NCI-H69 (cell line): ENCODE measurements around the gene AKAP6.
"Not testable (repeated sequence)": the region's sequence is repeated elsewhere in the genome, so short reads cannot be mapped to it uniquely, and the experiment has no call there.

ENCODE experiments used
- DNase-seq: peaks from one replicate; lab custom pipeline; 2025; lab: John Stamatoyannopoulos, UW

AKAP6 gene

GRCh38 chr14:32436993-32437392 is 107.9 kb downstream of the AKAP6 start:
- DNase-seq = no peak

DNA sequence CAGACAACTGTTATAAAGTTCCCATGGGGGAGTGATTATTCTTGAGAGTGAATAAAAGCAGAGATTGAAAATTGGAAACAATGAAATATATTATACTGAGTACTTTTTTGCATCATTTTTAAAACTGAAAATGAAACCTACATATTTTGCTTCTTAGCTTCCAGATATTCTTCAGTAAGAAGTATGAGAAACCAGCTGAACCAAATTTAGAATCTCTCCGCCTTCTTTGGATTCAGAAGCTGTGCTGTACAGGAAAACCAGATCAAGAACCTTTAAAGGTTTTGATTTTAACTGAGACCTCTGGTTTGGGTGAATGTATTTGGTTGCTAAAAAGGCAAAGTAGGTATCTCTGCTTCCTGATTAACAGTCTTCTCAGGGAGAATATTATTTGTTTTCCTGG is 109.4 kb downstream of the AKAP6 start:
- no peak for DNase-seq

- DNase-seq = no peak
Measured at GRCh38 chr14:32443890-32444661, 115.0 kb downstream of the AKAP6 start.

DNA sequence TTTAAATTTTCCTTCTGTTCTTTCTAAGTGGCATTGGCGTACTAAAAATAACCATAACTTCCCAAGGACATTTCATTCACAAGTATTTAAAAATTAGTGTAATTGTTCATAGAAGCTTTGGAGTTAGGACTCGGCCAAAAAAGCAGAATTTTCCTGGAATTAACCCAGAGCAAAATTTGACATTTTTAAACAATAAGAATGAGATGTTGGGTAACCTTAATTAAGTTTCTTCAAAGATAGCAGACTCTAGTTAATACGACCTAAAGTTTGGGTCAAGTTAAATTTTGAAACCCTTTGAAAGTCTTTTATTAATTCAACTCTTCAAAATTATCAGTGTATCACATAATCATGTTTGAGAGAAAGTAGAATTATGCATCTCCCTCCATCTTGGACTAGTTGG is 118.3 kb downstream of the AKAP6 start:
- DNase-seq = no peak

- DNase-seq = no peak
Measured at GRCh38 chr14:32449648-32450047, 120.5 kb downstream of the AKAP6 start.

DNA sequence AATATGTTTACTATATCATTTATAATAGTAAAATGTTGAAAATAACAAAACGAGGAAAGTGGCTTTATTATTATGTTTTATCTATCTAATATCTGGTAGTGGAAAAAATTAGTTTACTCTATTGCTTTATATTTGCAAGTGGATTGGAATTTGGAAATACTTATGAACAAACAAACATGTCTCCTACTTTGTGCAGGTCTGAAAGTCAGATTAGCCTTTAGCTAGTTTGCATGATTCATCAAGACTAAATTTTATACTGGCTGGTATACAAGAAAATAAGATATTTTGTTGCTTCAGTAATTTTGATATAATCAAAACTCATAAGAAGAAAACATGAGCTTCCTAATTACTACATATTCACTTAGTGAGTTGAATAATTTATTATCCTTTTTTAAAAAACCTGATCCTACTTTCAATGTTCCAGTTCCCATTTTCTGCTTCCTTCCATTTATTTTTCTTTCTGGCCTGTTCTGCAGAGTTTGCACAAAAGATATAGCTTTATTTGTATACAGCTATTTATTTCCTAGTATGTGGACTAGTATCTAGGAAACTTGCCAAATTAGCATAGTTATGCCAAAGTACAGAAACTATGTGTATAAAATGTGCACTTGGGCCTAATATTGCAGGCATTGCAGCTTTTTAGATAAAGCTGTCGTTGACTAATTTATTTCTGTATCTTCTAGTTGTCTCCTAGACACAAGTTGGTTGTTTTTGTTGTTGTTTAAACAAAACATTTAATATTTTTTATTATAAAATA is 122.0 kb downstream of the AKAP6 start:
- no peak for DNase-seq

- no peak for DNase-seq
Measured at GRCh38 chr14:32453857-32454810, 125.0 kb downstream of the AKAP6 start.

DNA sequence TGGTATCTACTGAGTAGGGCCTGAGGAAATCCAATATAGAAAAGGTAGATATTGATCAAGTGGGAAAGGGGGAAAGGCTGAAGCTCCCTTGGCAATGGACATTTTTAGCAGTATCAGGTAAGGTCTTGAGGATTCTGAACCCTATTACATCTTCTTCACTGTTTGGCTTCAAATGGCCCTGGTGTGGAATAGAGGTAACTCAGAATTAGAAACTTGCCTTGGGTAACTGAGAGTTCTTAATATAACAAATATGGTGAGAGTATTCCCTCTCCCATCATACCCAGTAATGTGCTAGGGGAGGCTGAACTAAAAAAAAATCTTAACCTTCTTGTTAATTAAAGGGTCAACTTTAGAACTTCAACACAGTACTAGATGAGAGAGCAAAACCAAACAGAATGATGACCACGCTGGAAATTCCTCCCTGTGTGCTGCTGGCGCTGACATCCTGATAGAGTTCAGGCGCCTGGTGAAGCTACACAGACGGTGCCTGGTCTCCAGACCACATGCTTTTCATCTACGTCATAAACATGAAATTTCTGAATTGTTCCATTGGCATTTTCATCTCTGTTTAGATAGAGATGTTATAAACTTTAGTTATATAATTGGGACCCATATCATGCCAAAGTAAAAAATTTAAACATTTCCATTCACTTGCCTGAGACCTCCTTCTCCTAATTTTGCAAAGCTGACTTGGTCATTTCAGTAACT is 128.3 kb downstream of the AKAP6 start:
- no peak for DNase-seq

- DNase-seq = no peak
Measured at GRCh38 chr14:32458720-32459119, 129.6 kb downstream of the AKAP6 start.

DNA sequence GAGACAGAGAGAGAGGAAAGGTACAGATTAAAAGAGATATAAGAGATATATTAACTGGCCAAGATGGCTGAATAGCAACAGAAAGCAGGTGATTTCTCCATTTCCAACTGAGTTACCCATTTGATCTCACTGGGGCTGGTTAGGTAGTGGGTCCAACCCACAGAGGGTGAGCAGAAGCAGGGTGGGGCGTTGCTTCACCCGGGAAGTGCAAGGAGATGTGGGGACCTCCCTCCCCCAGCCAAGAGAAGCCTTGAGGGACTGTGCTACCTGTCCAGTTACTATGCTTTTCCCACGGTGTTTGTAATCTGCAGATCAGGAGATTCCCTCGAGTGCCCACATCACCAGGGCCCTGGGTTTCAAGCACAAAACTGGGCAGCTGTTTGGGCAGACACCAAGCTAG is 131.2 kb downstream of the AKAP6 start:
- DNase-seq = no peak

GRCh38 chr14:32462553-32462952 is 133.5 kb downstream of the AKAP6 start:
- not testable (repeated sequence) for DNase-seq

DNA sequence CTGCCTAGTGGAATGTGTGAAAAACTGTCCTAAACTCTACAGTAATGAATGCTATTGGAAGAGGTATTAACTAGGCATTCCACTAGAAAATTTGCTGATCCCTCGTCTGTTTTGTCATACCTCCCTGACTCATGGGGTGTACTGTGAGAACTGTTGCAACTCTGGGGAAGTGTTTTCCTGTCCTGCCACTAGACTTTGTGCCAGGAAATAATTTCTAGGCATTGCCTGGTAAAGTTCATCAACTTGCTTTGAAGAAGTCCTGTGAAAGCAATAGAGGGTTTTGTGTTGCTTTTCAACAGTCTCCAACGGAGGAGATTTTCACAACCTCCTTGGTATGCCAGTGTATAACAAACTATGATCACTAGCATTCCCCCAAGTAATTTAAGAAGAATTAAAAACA is 139.9 kb downstream of the AKAP6 start:
- no peak for DNase-seq

GRCh38 chr14:32469388-32470160 is 140.5 kb downstream of the AKAP6 start:
- peak; percentile 69 for DNase-seq

- DNase-seq = no peak
Measured at GRCh38 chr14:32470161-32470715, 141.1 kb downstream of the AKAP6 start.

DNA sequence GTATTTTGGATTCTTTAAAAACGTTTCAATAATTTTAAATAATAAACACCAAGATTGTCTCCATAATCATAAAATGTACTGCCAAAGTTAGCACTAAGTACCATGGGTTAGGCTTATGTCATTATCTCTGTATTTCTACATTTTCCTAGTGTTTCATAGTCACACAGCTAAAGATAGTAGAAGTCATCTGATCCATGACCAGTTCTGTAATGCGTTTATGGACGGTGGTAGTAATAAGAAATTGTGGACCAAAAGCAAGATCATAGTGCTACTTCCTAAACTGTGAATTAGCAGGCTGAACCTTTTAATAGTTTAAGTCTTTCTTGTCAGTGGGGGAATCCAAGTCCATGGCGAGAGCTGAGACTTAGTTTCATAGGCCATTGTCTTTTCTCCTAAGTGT is 142.1 kb downstream of the AKAP6 start:
- no peak for DNase-seq

DNA sequence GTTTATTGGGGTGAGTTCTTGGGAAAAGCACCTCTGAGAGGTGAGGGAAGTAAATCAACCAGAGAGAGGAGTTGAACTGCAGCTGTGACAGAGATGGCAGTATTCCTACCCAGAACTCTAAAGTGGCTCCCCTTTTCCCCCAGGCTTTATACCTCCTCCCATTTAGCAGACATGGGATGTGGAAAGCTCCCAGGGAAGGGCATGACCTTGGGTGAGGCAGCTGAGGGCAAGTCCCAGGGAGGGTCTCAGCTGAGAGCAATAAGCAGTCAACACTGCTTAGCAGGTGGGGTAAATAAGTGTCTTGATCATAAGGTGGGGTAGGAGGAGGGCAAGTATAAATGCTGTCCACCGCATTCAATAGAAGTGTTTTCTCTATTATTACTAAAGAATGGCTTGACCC is 143.0 kb downstream of the AKAP6 start:
- peak; percentile 26 for DNase-seq

DNA sequence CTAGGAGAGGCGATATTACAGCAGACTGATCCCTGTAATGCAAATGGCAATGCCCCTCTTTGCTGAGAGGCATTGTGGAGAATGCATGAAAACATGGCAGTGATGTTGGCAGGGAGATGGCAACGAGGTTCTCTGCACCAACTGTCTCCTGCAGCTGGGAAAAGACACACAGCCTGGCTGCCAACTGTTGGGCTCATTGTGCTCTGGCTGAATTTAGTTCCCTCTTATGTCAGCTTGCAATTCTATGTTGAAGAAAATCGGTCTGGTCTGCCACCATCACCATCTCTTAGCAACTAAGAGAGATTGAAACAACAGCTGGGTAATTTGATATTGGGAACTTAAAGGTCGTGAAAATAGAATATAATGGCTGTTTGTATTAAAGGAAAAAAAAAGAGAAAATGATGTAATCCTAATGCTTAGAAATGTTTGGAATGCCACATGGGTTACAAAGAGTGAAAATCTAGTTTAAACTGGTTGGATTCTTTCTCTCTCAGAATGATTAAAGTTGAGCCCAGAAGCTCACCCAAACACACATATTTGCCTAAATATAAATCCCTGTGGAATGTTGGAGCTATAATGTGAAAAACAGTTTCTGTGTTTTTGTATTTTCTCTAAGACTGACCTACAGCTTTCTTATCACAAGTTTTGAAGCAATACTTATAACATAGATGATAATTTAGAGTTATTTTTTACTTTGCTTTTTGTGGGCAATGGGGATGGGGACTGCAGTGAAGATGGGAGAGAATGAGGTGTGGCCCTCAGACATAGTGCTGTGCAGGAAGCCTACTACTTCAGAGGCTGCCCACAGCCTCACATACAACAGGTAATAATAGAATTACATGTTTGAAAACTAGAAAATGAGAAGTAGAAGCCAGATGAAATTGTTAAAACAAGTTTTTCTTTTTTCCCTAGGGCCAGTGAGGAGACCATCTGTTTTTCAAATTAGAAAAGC is 143.7 kb downstream of the AKAP6 start:
- DNase-seq = peak; percentile 72

DNA sequence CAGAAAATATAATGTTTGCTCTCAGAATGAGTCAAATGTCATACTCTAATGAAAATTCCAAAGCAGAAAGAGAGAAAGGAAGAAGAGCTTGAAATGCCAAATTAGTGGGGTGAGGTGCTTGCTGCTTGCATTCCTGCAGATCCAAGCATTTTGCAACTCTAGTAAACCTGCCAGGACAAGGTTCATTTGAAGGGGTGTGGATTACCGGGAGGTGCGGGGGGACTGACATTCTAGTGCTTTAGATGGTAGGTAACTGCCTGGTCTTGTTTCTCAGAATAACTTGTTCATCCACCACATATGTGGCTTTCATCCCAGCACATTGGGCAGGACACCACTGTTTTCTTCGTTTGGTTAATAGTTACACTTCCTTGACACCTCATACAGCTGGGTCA is 144.4 kb downstream of the AKAP6 start:
- DNase-seq = no peak

DNA sequence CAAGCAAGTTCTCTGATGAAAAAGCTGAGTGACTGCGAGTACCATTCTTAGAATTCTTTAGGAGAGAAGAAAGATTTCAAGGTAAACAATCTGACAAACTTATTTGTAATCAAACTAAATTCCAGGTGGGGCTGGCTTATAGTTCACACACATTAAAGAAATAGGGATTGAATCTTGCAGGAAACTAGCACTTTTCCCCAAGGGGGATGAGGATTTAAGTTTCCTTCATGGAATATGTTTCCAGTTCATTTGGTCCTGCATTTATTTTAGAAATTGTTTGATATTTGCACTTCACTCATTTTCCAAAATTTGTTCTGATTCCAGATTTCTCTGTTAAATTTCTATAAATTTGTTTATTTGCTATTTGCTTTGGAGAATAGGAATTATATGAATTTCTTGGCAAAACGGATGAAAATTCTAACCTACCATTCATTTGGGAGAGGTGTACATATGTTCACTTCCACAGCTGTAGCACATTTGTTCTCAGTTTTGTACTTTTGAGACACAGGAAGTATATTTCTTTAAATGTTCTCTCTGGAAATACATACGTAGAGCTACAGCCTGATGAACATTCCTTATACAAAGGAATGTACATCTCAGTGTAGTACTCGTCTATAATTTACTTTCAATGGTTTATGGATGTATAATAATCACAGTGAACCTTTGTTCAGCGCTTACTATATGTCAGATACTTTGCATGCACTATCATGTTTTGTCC is 145.5 kb downstream of the AKAP6 start:
- DNase-seq = no peak
